Heart right ventricle (tissue), 16 donors: ENCODE data around the gene GPC3. TPM values are rescaled to one million over a fixed set of nuclear protein-coding genes. Genes with fewer than 3 reads are reported as not detected.
A peak's percentile ranks its signal among the peaks of the same experiment; 100 is the strongest.

Experiments used
- ATAC-seq, 8 donors: fragments of 200-7000 bp; cut with Tn5 transposase; one replicate each; pipeline ENCODE4 v1.9.1; 2020; ENCODE audit warnings: mild to moderate bottlenecking in 8 of 8, moderate library complexity in 8 of 8, moderate number of reproducible peaks in 1 of 8
- DNase-seq, 2 donors: peaks; one replicate each; pipeline ENCODE4 v3.0.0-alpha.2; 2020
- H3K27ac ChIP-seq, 10 donors: fragments of 200-600 bp; sonication (generic) in 2 of 10; one replicate each; pipeline versions ENCODE4 v1.5.0 to v1.8.0; 2020 to 2022; ENCODE audit warnings: mild to moderate bottlenecking in 3 of 10
- H3K27me3 ChIP-seq, 7 donors: fragments of 200-600 bp; one replicate each; pipeline ENCODE4 v1.8.0; 2021 to 2022; ENCODE audit warnings: mild to moderate bottlenecking in 2 of 7
- H3K36me3 ChIP-seq, 9 donors: fragments of 200-600 bp; sonication (generic) in 1 of 9; one replicate each; pipeline versions ENCODE4 v1.5.0 to v1.8.0; 2020 to 2022; ENCODE audit warnings: mild to moderate bottlenecking in 2 of 9
- H3K4me1 ChIP-seq, 9 donors: fragments of 200-600 bp; sonication (generic) in 1 of 9; one replicate each; pipeline versions ENCODE4 v1.5.0 to v1.8.0; 2020 to 2022; ENCODE audit warnings: mild to moderate bottlenecking in 4 of 9
- H3K4me3 ChIP-seq, 10 donors: fragments of 200-600 bp; sonication (generic) in 2 of 10; one replicate each; pipeline versions ENCODE4 v1.5.0 to v1.8.0; 2020 to 2022; ENCODE audit warnings: mild to moderate bottlenecking in 7 of 10, moderate library complexity in 2 of 10
- H3K9me3 ChIP-seq, 11 donors: fragments of 200-600 bp in 10 of 11; sonication (generic) in 2 of 11; one replicate each; pipeline versions ENCODE4 v1.5.0 to v1.8.0; 2013 to 2022; ENCODE audit warnings: mild to moderate bottlenecking in 2 of 11, control low read depth in 1 of 11, moderate library complexity in 1 of 11
- WGBS, 2 donors: extraction: QIAGEN DNeasy Blood & Tissue Kit; methylation state at CpG; one replicate each; pipeline ENCODE4 v1.1.7; 2013; ENCODE audit warnings: inconsistent platforms in 1 of 2; 5-methylcytosine and 5-hydroxymethylcytosine counted together
- intact Hi-C, 10 donors: fragments of 100-400 bp; cut with DNase I; formaldehyde crosslinking; loops; one replicate each; pipeline versions ENCODE4 v1.11.1 to v1.14.2; 2022
- polyA plus RNA-seq, 2 donors: library from polyadenylated mRNA; stranded (reverse); fragments of 200-250 nt; gene quantifications; one replicate each; pipeline ENCODE4 v1.2.3, GENCODE V29; 2013
- total RNA-seq, 10 donors: library from RNA; stranded (reverse); fragmentation: NEBNext Ultra II Directional in 3 of 10; extraction: Animal tissue kit (Norgen Biotek cat#: 25700) in 3 of 10; gene quantifications; one replicate each; pipeline versions ENCODE4 v1.2.1 to v1.2.4, GENCODE V29; 2021 to 2023
- TF ChIP-seq, protein P1 (sequence below), 9 donors: fragments of 200-600 bp; sonication (generic) in 2 of 9; IDR thresholded peaks; one replicate each; pipeline versions ENCODE4 v1.5.0 to v1.8.0; 2021 to 2022; ENCODE audit warnings: antibody characterized with exemption in 9 of 9, mild to moderate bottlenecking in 5 of 9, moderate library complexity in 1 of 9
- donor health status: Arrhythmogenic right ventricular cardiomyopathy.
- donor health status: ischemic (EF 13 %, LVEDD 7.1; RV severe dilation, severe dysfunction).
- donor health status: healthy with polysubstance abuse.
- donor health status: DM: no; HTN: yes; CAD: no.
- donor health status: DM: no; HTN: no; CAD: no.
- donor health status: ischemic (EF 25% LVEDD 6.9; RV normal size, moderate dysfunction).
- donor health status: ischemic (EF 25% LVEDD 5.7; RV mildly dilated, moderate dysfunction).
- donor health status: healthy.
- donor health status: DM: yes; HTN: yes; CAD: no.
- donor health status: Ischemic cardiomyopathy.
- donor health status: ischemic (EF 35%, LVEDD 5.7; RV mildly dilated, moderate dysfunction).
- donor health status: nonischemic (EF 11% LVEDD 7.7; RV severe dilation, severe dysfunction).
- donor health status: DM: yes; HTN: yes; CAD: no.
- donor health status: PGD.
- donor health status: ischemic (EF 29% LVEDD 5.4; RV normal size, mild dysfunction).
- donor health status: nonischemic (EF 23%, LVEDD 6.1; RV moderate dilation, normal function).

The GPC3 gene
- total and polyA plus RNA-seq, 12 donors, result 0.66 to 5.6 (median 3.4) TPM

DNA sequence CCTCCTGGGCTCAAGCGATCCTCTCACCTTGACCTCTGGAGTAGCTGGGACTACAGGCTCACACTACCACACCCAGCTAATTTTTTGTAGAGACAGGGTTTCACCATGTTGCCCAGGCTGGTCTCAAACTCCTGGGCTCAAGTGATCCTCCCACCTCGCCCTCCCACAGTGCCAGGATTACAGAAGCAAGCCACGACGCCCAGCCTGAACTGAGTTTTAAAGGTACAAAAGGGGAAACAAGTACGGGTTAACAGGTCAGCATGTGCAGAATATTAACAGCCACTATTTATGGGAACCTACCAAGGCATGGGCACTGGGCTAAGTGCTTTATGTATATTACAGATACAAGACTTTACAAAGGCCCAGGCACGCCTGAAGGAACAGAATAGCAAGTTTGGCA lies 405.8 kb downstream of the GPC3 start:
- no peaks in the 10 kb centered on the region for H3K36me3 ChIP-seq
- WGBS, 2 donors, result 93 to 97% methylated on average over 6 of the region's 6 CpGs
- H3K27ac ChIP-seq, result no peak overlapping the region
- no peak for ATAC-seq
- H3K4me1 ChIP-seq, result no peaks in the 10 kb centered on the region
- DNase-seq, result no peak
- peaks cover 0 to 28% (median 0%) of the 10 kb centered on the region in 7 donors for H3K27me3 ChIP-seq
- no peak overlapping the region for H3K4me3 ChIP-seq
- TF ChIP-seq, protein P1, sequence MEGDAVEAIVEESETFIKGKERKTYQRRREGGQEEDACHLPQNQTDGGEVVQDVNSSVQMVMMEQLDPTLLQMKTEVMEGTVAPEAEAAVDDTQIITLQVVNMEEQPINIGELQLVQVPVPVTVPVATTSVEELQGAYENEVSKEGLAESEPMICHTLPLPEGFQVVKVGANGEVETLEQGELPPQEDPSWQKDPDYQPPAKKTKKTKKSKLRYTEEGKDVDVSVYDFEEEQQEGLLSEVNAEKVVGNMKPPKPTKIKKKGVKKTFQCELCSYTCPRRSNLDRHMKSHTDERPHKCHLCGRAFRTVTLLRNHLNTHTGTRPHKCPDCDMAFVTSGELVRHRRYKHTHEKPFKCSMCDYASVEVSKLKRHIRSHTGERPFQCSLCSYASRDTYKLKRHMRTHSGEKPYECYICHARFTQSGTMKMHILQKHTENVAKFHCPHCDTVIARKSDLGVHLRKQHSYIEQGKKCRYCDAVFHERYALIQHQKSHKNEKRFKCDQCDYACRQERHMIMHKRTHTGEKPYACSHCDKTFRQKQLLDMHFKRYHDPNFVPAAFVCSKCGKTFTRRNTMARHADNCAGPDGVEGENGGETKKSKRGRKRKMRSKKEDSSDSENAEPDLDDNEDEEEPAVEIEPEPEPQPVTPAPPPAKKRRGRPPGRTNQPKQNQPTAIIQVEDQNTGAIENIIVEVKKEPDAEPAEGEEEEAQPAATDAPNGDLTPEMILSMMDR (IDR thresholded peaks at IDR 0.05), result no peak
- intact Hi-C loops, result no loop called here
- no peaks in the 10 kb centered on the region for H3K9me3 ChIP-seq

DNA sequence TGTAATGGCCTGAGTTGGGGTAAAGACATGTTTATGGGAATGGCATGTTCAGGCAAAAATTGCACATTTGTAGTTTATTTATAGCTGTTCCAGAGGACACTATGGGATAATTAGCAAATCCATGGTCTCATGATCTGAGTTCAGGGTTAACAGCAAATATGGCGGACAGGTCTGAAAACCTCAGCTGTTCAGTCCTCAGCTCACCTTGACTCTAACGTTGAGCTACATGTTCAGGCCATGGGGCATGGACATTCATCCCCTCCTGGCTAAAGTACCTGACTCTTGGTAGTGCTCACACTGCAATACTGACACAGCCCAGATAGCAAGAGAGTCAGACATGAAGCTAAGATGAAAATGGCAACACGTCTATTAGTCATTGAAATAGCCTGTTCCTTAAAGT lies 408.5 kb downstream of the GPC3 start:
- TF ChIP-seq, protein P1 (IDR thresholded peaks at IDR 0.05), result no peak
- WGBS, 2 donors, result 79 to 87% methylated on average over 3 of the region's 3 CpGs
- ATAC-seq, result no peak

DNA sequence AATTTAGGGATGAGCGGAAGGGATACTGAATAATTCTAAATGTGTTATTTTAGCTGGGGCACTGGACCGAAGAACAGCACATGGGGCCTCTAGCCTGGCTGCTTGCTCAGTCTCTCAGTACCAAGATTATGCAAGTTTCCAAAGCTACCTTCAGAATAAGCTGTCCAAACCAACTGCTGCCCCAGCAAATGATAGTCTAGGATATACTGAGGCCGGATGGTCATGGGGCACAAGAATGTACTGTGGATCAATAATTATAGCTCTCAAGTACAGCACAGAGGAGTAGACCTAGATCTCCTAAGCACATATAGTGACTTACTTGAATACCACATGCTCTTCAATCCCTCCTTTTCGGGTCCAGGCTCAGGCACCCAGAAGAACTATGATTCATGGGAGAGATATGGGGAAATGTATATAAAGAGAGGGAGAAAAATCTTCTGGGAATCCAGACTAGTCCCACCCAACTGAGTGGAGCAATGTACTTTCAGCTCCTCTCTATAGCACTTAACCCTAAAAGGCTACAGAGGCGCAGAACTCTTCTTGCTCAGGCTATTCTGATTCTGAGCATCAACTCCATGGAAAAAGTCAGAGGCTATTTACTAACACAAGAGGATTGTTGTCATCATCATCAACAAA lies 409.8 kb downstream of the GPC3 start:
- DNase-seq (no peak), ATAC-seq (no peak)
- Histone ChIP-seq H3K27me3 (peaks cover 0 to 6% (median 0%) of the 10 kb centered on the region in 7 donors), H3K27ac (no peak overlapping the region), H3K4me3 (no peak overlapping the region), H3K4me1 (no peaks in the 10 kb centered on the region), H3K9me3 (peaks cover 0 to 20% (median 0%) of the 10 kb centered on the region in 11 donors), H3K36me3 (no peaks in the 10 kb centered on the region)
- intact Hi-C loops, result no loop called here
- TF ChIP-seq, protein P1 (IDR thresholded peaks at IDR 0.05), result no peak
- 97 to 99% methylated on average over 5 of the region's 5 CpGs for WGBS, 2 donors

More for the DNA sequence above, 408.5 kb downstream of the GPC3 start:
- no peaks in the 10 kb centered on the region for H3K36me3 ChIP-seq
- H3K9me3 ChIP-seq, result peaks cover 0 to 15% (median 0%) of the 10 kb centered on the region in 11 donors
- H3K4me3 ChIP-seq, result no peak overlapping the region
- H3K27ac ChIP-seq, result no peak overlapping the region
- intact Hi-C loops, result no loop called here
- H3K4me1 ChIP-seq, result no peaks in the 10 kb centered on the region
- DNase-seq, result no peak
- peaks cover 0 to 8% (median 0%) of the 10 kb centered on the region in 7 donors for H3K27me3 ChIP-seq

DNA sequence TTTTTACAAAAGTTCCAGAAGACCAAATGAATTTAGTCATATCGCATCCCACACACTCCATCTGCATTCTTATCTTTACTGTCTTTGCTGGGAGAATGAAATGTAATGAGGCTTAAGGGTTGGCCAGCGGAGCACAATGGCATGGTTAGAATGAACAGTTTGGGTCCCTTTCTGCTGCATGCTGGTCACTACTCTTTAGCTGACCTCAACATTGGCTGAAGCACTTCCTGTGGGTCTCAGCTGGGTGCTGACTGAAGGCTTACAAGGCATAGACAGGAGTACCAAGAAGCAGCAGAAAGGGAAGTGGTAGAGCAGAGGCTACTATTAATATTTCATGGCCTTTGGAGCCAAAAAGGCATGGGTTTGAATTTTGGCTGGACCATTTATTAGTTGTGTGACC lies 410.7 kb downstream of the GPC3 start:
- intact Hi-C loops, result no loop called here
- H3K4me1 ChIP-seq, result no peaks in the 10 kb centered on the region
- ATAC-seq (peak in 1 of 8 donors; percentile 51), DNase-seq (no peak)
- TF ChIP-seq, protein P1 (IDR thresholded peaks at IDR 0.05), result no peak
- no peaks in the 10 kb centered on the region for H3K36me3 ChIP-seq
- 79 to 81% methylated on average over 2 of the region's 2 CpGs for WGBS, 2 donors
- peaks cover 0 to 20% (median 0%) of the 10 kb centered on the region in 11 donors for H3K9me3 ChIP-seq
- no peak overlapping the region for H3K4me3 ChIP-seq
- H3K27me3 ChIP-seq, result peaks cover 0 to 6% (median 0%) of the 10 kb centered on the region in 7 donors
- no peak overlapping the region for H3K27ac ChIP-seq
